RKO (cell line): Measurements from ENCODE around the gene PTK7.

Experiments used
- DNase-seq: peaks from one replicate; pipeline ENCODE4 v3.0.0-alpha.2; 2016; ENCODE audit warnings: low spot score

Gene PTK7

DNA sequence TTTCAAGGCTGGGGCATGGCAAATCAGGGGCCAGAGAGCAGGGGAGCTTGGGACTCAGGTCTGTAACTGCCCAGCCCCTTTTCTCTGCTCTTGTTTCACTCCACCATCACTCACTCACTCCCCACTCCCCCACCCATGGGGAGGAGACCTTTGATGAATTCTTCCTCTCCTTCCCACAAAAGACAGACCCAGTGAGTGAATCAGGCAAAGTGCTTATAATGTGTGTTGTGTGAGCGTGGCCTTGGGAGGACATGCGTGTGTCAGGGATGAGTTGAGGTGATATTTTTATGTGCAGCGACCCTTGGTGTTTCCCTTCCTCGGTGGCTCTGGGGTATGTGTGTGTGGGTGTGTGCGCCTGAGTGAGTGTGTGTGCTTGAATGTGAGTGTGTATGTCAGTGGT lies 104.9 kb downstream of the PTK7 start:
- DNase-seq, result peak; percentile 14

DNA sequence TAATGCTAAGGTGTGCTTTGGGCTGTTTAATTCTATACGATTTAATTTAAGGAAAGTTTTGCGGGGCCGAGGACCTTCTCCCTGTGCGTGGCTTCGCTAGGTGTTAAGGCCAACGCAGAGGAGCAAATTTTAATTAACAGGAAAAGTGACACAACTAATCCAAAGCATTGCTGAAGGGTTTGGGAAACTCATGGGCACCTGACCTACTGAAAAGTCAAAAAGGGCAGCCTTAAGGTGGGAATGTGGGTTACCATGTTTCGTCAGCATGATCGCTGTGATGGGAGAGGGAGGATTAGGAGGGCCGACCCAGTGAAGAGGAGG lies 105.5 kb downstream of the PTK7 start:
- no peak for DNase-seq

DNA sequence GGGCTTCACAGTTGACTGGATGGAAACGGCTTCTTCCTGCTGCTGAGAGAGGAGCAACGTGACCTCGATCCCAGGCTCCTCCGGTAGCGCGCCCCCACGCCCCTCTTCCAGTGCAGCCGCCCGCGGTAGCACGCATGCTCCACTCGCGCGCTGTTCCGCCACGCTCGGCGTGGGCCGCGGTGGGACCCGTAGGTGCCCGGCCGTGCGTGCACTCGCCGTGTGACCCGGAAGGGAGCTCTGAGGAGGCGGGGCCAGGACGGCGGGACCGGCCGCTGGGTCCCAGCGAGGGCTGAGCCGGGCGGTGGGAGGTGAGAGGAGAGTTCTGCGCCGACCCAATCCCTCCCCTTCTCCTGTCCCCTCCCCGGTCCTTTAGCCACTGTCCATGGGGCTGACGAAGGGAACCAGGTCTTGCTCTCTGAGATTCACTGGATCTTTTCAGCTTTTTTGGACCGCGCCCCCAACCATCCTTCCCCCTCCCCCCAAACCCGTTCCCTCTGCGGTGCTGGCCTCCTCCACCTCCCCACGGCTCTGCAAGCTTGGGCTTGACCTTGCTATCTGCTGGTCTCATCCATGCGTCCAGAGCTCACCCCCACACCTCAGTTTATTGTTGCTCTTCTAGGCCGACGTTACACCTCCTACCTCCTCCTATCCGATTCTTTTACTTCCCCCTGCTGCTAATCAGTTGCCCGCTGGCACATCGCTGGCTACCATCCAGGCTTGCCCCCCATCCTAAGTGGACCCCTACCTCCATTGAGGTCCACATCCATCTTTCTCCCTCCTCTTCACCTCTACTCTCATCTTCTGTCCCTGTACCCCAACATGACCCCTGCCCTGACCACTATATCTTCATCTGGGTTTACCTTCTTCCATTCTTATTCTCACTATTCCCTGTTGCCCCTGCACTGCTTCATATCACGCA lies 106.1 kb downstream of the PTK7 start, which contains the start of gene CUL9:
Gene CUL9 (plus strand): TSS at position 255 of the 919 bp plus-strand sequence. CDS start 2,115 bp downstream, outside the sequence.
- DNase-seq, result peak; percentile 79

DNA sequence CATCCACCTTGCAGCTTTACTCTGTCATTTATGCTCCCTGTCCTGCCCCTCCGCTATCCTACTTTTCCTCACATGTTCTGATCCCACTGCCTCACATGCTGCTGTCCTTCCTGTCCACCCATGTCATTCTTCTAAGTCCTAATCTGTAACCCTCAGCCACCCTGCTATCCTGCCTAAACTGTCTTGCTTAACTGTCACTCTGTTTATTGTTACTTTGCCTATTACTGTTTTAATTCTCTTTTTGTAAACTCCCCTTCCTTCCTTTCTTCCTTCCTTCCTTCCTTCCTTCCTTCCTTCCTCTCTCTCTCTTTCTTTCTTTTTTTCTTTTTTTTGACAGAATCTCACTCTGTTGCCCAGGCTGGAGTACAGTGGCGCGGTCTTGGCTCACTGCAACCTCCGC lies 107.3 kb downstream of the PTK7 start:
- no peak for DNase-seq

DNA sequence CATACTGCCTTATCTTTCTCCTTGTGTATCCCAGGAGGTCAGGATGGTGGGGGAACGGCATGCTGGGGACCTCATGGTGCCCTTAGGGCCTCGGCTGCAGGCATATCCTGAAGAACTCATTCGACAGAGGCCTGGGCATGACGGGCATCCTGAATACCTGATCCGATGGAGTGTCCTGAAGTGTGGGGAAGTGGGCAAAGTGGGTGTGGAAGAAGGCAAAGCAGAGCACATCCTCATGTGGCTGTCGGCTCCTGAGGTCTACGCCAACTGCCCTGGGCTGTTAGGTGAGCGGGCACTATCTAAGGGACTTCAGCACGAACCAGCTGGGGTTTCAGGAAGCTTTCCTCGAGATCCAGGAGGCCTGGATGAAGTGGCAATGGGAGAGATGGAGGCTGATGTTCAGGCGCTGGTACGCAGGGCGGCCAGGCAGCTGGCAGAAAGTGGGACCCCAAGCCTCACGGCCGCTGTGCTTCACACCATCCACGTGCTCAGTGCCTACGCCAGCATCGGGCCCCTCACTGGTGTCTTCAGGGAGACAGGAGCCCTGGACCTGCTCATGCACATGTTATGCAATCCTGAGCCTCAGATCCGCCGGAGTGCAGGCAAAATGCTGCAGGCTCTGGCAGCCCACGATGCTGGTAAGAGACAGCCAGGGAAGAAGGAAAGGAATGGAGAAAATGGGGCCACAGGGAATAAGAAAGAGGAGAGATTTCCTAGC lies 108.3 kb downstream of the PTK7 start:
- DNase-seq, result no peak

DNA sequence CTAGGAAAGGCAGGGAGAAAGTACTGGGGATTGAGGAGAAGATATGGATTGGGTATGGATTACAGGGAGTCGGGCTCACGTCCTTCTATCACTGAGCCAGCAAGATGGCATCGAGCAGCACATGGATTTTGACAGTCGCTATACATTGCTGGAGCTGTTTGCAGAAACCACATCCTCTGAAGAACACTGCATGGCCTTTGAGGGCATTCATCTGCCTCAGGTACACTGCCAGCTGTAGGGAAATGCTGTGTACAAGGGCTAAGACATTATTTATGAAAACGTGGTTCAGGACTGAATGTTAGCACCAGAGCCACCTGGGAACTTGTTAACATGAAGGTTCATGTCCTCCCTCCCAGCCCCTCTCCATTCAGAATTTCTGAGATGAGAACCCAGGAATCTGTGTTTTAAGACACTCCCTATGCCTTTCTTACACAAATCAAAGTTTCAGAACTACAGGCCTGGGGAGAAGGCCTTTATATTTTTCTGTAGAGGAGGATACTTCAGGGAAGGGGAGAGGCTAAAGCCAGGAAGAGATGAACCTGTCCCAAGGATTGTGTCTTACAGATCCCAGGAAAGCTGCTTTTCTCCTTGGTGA lies 109.4 kb downstream of the PTK7 start:
- DNase-seq, result no peak

DNA sequence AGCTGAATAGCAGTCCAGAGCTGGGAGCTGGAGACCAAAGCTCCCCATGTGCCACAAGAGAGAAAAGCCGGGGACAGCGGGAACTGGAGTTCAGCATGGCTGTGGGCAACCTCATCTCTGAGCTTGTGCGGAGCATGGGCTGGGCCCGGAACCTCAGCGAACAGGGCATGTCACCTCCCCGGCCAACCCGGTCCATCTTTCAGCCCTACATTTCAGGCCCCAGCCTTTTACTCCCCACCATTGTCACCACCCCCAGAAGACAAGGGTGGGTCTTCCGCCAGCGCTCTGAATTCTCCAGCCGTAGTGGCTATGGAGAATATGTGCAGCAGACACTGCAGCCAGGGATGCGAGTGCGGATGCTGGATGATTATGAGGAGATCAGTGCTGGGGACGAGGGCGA lies 109.9 kb downstream of the PTK7 start:
- DNase-seq, result no peak

DNA sequence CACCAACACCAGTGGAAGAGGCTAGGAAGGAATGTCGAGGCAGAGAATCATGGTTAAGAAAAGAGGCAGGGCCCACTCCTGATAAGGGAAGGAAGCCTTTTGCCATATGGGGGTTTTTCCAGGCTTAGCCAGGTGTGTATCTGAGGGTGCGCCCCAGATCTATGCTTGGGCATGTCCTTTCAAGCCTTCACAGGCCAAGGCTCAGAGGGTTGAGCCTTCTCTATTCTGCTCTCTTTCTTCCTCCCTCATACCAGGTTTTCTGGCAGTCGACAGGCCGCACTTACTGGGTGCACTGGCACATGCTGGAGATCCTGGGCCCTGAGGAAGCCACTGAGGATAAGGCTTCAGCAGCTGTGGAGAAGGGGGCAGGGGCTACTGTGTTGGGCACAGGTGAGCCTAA lies 110.6 kb downstream of the PTK7 start:
- DNase-seq, result no peak

DNA sequence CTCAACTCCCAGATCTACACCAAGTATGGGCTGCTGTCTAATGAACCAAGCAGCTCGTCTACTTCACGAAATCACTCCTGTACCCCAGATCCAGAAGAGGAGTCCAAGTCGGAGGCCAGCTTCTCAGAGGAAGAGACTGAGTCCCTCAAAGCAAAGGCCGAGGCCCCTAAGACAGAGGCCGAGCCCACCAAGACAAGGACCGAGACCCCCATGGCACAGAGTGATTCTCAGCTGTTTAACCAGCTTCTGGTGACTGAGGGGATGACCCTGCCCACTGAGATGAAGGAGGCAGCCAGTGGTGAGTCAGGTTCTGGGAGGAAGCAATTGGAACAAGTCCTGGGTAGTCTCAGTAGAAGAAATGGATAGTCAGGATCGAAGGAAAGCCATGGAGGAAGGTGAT lies 111.7 kb downstream of the PTK7 start:
- DNase-seq, result no peak

DNA sequence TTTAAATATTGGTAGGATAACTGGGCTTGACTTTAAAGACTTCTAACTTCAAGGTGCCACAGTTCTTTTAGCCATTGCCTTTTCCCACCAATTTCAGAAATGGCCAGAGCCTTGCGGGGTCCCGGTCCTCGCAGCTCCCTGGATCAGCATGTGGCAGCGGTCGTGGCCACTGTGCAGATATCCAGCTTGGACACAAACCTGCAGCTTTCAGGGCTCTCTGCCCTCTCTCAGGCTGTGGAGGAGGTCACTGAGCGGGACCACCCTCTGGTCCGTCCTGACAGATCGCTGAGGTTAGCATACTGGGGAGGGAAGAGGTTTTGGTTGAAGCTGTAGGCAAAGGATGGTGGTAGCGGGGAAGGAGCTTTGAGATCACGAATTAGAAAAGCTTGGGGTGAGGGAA lies 112.3 kb downstream of the PTK7 start:
- DNase-seq, result no peak

DNA sequence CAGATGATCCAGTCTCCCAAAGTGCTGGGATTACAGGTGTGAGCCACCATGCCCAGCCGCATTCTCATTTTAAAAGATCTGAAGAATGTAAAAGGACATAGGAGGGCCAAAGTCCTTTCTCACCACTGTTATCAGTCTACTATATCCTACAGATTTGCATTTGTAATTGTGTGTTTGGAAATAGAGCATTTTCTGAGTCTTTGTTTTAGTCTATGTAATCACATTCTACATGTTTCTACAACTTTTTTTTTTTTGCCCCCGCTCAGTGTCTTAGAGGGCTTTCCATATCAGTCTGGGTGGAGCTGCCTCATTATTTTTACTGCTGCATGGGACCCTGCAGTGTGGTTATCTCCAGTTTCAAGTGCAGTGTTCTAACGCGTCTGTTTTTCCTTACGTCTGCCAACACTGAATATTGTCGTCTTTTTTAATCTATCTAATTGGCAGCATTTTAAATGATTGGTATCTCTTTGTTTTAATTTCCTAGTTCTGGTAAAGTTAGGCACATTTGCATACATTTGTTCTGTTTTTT lies 113.7 kb downstream of the PTK7 start:
- no peak for DNase-seq

DNA sequence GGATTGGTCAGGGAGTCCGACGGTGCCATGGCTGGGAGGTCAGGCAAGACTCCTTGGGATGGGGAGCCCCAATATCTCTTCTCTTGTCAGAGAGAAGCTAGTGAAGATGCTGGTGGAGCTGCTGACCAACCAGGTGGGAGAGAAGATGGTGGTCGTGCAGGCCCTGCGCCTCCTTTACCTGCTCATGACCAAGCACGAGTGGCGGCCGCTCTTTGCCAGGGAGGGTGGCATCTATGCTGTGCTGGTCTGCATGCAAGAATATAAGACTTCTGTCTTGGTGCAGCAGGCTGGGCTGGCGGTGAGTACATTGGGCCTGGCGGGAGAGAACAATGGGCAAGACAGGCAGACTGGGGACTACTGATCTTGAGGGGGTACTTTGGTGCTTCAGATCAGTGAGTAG lies 116.8 kb downstream of the PTK7 start:
- DNase-seq, result no peak

DNA sequence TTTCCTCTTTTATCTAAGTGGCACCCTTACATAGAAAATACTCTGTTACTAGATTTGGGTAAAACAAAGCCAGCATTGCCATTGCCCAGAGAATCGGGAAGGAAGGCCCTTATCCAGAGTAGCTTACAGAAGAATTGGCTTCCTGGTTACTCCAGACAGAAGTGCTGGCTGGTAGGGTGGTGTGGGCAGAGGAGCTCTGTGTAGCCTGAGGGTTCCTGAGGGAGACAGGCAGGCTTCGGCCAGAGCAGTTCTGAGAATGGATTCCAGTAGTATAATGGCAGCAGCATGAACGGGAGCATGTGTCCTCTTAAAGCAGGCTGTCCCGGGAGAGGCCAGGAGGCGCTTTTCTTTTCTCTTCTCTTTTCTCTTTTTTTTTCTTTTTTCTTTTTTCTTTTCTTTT lies 117.8 kb downstream of the PTK7 start:
- no peak for DNase-seq

DNA sequence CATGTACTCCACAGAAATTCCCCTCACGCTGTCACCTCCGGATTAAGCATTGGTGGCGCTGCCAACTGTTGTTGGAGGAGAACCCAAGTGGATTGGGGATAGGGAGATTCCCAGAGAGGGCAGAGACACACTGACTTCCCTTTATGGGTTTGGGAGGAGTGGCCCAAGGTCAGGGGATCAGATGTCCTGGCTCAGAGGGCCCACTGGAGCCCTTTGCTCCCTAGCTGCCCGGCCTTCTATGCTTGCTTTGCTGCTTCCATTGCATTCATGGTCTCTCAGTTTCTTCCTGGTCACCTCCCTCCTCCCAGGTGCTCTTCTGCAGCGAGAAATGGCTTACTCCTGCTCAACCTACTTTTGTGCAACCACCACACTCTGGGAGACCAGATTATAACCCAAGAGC lies 120.2 kb downstream of the PTK7 start:
- DNase-seq, result no peak

DNA sequence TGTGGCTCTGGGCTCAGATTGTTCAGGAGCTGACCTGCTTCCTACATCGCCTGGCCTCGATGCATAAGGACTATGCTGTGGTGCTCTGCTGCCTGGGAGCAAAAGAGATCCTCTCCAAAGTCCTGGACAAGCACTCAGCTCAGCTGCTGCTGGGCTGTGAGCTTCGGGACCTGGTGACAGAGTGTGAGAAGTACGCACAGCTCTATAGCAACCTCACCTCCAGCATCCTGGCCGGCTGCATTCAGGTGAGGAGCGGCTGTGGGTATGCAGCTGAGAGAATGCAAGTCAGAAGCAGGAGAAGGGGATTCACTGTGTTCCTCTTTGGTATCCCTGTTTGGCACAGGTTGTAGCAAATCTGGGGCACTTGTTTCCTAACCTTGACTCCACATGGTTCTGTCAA lies 123.8 kb downstream of the PTK7 start:
- no peak for DNase-seq

DNA sequence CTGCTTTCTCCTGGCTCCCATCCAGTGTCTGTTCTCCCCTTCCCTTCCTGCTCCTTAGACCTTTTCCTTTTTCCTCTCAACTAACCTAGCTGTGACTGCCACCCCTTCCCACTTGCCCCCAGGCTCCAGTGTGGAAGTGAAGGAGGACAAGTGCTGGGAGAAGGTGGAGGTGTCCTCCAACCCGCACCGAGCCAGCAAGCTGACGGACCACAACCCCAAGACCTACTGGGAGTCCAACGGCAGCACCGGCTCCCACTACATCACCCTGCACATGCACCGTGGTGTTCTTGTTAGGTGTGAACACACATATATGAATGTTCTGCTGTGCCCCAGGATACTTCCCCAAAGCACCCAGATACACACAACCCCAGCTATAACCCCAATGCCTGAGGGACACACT lies 124.4 kb downstream of the PTK7 start:
- no peak for DNase-seq

DNA sequence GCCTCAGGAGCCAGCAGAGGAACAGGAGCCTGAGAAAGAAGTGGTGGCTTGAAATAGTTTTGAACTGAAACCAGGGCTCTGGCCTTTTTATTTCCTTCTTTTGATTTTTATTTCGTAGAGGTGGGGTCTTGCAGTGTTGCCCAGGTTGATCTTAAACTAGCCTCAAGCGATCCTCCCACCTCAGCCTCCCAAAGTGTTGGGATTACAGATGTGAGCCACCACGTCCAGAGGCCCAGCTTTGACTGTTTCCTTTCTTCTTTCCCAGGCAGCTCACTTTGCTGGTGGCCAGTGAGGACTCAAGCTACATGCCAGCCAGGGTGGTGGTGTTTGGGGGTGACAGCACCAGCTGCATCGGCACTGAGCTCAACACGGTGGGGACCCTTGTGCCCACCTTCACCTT lies 126.3 kb downstream of the PTK7 start:
- no peak for DNase-seq

DNA sequence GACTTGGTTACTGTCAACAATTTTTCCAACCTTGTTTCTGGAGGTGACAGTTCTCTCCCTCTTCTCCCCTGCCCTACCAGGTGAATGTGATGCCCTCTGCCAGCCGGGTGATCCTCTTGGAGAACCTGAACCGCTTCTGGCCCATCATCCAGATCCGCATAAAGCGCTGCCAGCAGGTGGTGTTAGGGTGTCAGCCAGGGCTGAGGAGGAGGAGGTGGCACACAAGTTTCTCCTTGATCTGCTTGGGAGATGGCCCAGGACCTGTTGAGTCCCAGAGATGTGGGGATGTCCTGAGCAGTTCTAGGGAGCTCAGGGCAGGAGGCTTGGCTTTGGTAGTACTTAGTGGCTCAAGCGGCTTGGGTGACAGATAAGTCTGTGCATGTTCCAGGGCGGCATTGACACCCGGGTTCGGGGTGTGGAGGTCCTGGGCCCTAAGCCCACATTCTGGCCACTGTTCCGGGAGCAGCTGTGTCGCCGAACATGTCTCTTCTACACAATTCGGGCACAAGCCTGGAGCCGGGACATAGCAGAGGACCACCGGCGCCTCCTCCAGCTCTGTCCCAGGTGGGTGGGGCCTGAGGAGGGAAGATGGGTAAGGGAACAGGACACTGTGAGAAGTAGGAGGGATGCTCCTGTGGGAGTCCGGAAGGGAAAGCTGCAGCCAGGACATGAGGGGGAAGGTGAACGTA lies 127.1 kb downstream of the PTK7 start:
- DNase-seq, result no peak

DNA sequence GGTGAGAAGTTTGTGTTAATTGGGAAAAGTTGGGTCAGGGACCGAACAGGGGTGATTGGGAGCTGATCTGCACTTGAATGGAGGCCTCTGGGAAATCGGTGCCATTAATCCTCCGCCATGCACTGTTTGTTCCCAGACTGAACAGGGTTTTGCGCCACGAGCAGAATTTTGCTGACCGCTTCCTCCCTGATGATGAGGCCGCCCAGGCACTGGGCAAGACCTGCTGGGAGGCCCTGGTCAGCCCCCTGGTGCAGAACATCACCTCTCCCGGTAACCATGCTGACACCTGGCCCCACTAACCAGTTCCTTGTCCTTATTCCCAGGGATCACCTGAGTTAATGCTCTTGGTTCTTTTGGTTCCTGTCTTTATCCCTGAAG lies 127.6 kb downstream of the PTK7 start:
- DNase-seq, result no peak

DNA sequence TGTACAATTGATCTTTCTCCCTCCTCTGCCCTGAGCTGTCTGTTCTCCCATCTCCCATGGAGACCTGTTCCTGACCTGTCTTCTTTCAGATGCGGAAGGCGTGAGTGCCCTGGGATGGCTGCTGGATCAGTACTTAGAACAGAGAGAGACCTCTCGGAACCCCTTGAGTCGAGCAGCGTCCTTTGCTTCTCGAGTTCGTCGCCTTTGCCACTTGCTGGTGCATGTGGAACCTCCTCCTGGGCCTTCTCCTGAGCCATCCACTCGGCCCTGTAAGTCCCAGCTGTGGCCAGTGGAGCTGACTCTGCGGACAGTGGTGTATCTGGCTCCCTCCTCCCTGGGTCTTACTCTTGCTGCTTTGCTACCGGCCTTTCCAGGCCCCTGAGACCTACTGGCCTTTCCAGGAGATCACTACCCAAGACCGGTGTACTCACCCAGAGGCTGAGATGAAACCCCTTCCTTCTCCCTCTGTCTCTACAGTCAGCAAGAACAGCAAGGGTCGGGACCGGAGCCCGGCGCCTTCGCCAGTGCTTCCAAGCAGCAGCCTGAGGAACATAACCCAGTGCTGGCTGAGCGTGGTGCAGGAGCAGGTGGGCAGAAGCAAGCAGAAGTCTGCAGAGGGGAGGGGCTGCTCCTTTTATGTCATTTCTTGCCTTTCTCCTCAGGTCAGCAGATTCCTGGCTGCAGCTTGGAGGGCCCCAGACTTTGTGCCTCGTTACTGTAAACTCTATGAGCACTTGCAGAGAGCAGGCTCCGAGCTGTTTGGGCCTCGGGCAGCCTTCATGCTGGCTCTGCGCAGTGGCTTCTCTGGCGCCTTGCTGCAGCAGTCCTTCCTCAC lies 128.4 kb downstream of the PTK7 start:
- no peak for DNase-seq

DNA sequence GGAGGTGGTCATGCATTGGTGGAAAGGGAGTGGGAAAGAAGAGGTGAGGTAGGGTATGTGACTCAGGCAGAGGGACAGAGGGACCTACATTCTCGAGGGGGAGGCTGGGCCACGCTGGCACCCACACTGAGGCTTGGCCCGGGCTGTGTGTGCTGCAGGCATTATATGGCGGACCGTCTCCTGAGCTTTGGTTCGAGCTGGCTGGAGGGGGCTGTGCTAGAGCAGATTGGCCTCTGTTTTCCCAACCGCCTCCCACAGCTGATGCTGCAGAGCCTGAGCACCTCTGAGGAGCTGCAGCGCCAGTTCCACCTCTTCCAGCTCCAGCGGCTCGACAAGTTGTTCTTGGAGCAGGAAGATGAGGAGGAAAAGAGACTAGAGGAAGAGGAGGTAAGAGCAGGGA lies 129.7 kb downstream of the PTK7 start:
- DNase-seq, result no peak
